Effector memory CD8-positive, alpha-beta T cell (primary cell): ENCODE measurements around the gene IRX4.

Experiments used
- ATAC-seq: fragments of 150-1000 bp; cut with Tn5 transposase; replicated peaks from 2 replicates; pipeline ENCODE4 v1.10.0; 2021; ENCODE audit warnings: mild to moderate bottlenecking, moderate library complexity
- DNase-seq, 3 experiments: peaks; one replicate each; pipeline ENCODE4 v3.0.0; 2021
- H3K27ac Mint-ChIP-seq, 2 donors: one replicate each; pipeline ENCODE4 v1.8.0; 2022; ENCODE audit warnings: mild to moderate bottlenecking in 2 of 2, mixed read lengths in 2 of 2, moderate library complexity in 2 of 2
- H3K27me3 Mint-ChIP-seq, 2 donors: one replicate each; pipeline ENCODE4 v1.8.0; 2022; ENCODE audit warnings: mixed read lengths in 2 of 2
- H3K36me3 Mint-ChIP-seq: one replicate; pipeline ENCODE4 v1.8.0; 2022; ENCODE audit warnings: mild to moderate bottlenecking, moderate library complexity, mixed read lengths; ENCODE audit not compliant: insufficient read depth
- H3K4me1 Mint-ChIP-seq, 2 donors: one replicate each; pipeline ENCODE4 v1.8.0; 2022; ENCODE audit warnings: low read depth in 2 of 2, mixed read lengths in 2 of 2
- H3K4me3 Mint-ChIP-seq, 2 donors: one replicate each; pipeline ENCODE4 v1.8.0; 2022; ENCODE audit warnings: mild to moderate bottlenecking in 2 of 2, mixed read lengths in 2 of 2, moderate library complexity in 2 of 2
- H3K9me3 Mint-ChIP-seq, 2 donors: one replicate each; pipeline ENCODE4 v1.8.0; 2022; ENCODE audit warnings: mixed read lengths in 2 of 2

Gene IRX4

DNA sequence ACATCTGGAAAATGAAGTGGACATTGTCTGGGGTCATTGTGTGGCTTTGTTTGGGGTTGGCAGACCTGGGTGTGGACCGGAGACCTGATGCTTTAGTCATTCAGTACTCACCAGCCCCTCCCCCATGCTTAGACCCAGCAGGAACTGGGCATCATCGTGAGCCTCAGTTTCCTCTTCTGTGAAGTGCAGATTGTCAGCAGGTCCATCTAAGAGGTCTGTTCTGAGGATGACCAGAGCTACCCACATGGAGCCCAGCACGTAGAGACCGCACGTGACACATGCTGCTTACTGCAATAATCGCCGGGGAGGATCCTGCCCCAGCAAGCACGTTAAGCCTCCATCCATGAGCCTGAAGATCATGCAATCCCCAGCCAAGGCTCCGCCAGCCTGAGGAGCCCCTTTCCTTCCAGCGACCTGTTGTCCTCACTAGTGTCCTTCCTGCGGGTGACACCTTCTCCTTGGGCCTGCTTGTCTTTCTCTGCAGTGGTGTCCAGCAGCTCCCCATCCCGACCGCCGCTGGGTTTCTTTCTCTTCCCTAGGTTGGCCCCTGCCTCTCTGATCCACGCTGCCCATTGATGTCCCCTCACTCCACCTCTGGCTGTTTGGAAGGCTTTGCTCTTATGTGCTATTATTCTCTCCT, 26.7 kb upstream of the IRX4 start:
- Mint-ChIP-seq H3K9me3 (no peaks in the 10 kb centered on the region), H3K27me3 (peaks cover 18 to 43% of the 10 kb centered on the region in 2 donors)
- no peak for ATAC-seq

DNA sequence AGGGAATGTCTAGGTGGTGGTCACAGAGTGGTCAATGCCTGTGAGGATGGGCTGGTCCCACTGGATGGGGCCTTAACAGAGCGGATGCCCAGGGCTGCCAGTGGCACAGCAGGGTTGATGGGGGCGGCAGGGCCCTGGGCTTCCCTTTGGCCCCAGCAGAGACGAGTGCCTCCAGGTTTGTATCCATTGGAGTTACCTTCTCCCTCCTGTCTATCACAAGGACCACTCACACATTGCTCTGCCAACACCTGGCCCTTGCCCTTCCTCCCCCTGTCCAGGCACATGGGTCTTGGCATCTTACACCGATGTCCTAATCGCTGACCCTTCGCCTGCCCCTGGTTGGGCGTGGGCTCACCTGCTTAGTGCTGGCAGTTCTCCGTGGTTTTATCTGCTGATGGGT, 26.2 kb upstream of the IRX4 start:
- DNase-seq (no peak), ATAC-seq (no peak)
- peaks cover 22 to 45% of the 10 kb centered on the region in 2 donors for H3K27me3 Mint-ChIP-seq
- no peaks in the 10 kb centered on the region for H3K9me3 Mint-ChIP-seq
- no peak overlapping the region for H3K4me3 Mint-ChIP-seq
- no peak overlapping the region for H3K27ac Mint-ChIP-seq
- no peaks in the 10 kb centered on the region for H3K4me1 Mint-ChIP-seq
- H3K36me3 Mint-ChIP-seq: no peaks in the 10 kb centered on the region

More for the DNA sequence above, 26.7 kb upstream of the IRX4 start:
- H3K36me3 Mint-ChIP-seq: no peaks in the 10 kb centered on the region
- no peak overlapping the region for H3K27ac Mint-ChIP-seq
- no peaks in the 10 kb centered on the region for H3K4me1 Mint-ChIP-seq
- no peak overlapping the region for H3K4me3 Mint-ChIP-seq
- DNase-seq: no peak

DNA sequence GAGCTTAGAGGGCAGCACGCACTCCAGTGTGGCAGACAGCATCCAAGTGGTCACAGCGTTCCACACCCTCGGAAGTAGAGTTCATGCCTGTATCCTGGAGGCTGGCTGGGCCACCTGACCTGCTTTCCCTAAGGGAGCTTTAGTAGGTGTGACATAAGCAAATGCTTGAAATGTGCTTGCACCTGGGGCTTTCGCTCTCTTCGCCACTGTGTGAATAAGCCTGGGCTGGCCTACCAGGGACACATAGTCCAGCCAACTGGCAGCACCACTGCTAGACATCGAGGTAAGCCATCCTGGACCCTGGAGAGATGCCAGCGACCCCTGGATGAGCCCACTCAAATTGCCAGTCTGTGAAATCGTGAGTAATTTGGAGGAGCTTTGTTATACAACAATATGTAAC, 24.9 kb upstream of the IRX4 start:
- Mint-ChIP-seq H3K27me3 (peaks cover 25 to 47% of the 10 kb centered on the region in 2 donors), H3K36me3 (no peaks in the 10 kb centered on the region), H3K4me3 (no peak overlapping the region), H3K9me3 (no peaks in the 10 kb centered on the region), H3K4me1 (no peaks in the 10 kb centered on the region), H3K27ac (no peak overlapping the region)
- DNase-seq: no peak
- ATAC-seq: no peak

DNA sequence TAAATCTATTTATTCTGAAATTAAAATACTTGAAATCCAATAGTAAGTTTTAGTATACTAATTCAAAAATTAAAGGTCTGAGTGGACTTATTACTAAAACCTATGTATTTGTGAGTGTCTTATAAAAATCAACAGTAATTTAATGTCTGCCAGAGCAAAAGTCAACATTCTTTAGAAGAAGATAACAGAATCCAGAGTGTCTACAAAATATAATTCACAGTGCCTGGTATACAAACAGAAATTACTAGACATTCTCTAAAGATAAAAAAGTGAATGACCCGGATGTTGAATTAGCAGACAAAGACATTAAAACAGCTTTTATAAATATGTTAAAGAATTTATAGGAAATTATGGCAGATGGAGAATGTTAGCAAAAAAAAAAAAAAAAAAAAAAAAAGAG, 22.4 kb upstream of the IRX4 start:
- Mint-ChIP-seq H3K27ac (no peak overlapping the region), H3K4me3 (no peak overlapping the region), H3K9me3 (no peaks in the 10 kb centered on the region), H3K27me3 (peaks cover 40 to 57% of the 10 kb centered on the region in 2 donors), H3K36me3 (no peaks in the 10 kb centered on the region), H3K4me1 (no peaks in the 10 kb centered on the region)
- DNase-seq: no peak
- no peak for ATAC-seq

DNA sequence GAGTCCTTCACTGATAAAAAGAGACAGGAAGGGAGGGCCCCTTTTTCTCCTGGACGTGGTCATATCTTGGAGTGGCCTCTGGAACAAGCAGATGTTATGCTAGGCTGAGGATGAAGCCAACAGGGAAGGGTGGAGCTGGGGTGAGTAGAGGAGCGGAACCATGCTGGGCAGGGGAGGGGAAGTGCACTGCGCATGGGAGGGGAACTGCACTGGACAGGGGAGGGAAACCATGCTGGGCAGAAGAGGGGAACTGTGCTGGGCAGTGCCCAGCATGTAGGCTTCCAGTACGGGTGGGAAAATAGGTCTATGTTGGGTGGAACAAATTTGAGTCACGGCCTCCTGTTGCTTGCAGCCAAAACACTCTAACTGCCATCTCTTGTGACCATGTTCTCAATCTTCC, 19.3 kb upstream of the IRX4 start:
- Mint-ChIP-seq H3K4me1 (no peaks in the 10 kb centered on the region), H3K9me3 (no peaks in the 10 kb centered on the region), H3K27me3 (peaks cover 44 to 75% of the 10 kb centered on the region in 2 donors), H3K36me3 (no peaks in the 10 kb centered on the region), H3K4me3 (no peak overlapping the region), H3K27ac (no peak overlapping the region)
- ATAC-seq (no peak), DNase-seq (no peak)

DNA sequence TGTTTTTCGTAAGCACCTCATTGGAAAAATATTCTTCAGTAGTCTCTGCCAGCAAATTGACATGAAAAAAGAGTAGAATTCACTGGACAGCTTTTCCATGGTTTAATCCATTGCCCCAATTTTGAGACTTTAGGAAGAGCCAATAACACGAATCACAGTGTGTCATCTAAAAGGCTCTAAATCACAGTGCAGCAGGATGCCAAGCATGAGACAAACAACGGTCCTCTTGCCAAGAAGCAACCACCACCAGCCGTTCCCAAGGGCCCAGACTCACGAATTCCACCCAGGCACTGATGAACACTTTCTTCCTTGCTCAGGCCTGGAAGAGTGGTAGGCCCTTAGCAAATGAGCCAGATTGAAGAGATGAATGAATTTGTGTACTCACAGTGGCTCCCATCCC, 18.3 kb upstream of the IRX4 start:
- H3K27ac Mint-ChIP-seq: no peak overlapping the region
- ATAC-seq (no peak), DNase-seq (no peak)
- H3K27me3 Mint-ChIP-seq: peaks cover 50 to 80% of the 10 kb centered on the region in 2 donors
- no peak overlapping the region for H3K4me3 Mint-ChIP-seq
- peaks cover 0 to 2% of the 10 kb centered on the region in 2 donors for H3K4me1 Mint-ChIP-seq
- no peaks in the 10 kb centered on the region for H3K36me3 Mint-ChIP-seq
- H3K9me3 Mint-ChIP-seq: no peaks in the 10 kb centered on the region

DNA sequence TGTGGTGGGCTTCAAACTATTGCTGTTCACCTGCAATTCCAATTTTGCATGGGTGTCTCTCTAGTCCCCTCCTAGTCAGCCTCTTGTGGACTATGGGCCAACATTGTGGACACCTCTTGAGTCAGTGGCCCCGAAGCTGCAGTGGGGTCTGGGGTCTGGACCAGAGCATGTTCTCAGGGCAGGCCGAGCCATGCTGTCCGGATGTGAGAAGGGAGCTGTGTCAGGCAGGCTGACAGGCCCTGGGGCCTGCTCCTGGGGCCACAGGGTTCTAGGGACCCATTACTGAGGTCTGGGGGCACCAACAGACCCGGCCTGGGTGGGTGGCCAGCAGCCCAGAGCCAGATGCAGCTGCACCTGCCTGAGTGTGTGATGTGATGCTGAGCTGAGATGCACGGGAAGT, 16.5 kb upstream of the IRX4 start:
- no peak overlapping the region for H3K4me3 Mint-ChIP-seq
- peaks cover 0 to 2% of the 10 kb centered on the region in 2 donors for H3K4me1 Mint-ChIP-seq
- H3K9me3 Mint-ChIP-seq: no peaks in the 10 kb centered on the region
- ATAC-seq: no peak
- peaks cover 50 to 82% of the 10 kb centered on the region in 2 donors for H3K27me3 Mint-ChIP-seq
- DNase-seq: no peak
- no peaks in the 10 kb centered on the region for H3K36me3 Mint-ChIP-seq
- no peak overlapping the region for H3K27ac Mint-ChIP-seq

DNA sequence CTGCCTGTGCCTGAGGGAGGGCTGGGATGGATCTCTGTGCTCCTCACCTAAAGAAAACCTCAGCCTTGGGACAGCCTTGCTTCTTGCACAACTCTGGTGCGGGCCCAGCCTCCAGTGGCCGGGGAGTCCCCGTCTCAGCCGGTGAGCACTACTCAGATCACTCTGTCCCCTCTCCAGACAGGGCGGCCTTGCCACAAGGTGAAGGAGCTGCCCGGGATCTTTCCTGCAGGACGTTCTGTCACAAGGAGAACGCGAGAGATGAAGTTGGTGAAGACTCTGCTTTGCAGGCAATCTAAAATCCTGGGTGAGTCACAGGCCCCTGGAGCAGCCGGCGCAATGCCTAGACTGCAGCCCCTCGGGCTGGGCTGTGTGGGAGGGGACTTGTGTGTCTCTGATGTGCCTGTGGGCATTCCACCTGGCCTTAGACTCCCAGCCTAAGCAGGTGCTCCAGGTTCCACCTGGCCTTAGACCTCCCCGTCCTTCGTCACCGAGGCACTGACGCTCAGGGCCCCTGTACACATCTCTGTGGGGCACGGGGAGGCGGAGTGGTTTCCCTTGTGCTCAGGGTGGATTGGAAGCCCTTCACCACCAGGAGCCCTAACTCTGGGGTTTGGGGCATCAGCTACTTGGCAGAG, 15.2 kb upstream of the IRX4 start:
- no peak overlapping the region for H3K4me3 Mint-ChIP-seq
- no peaks in the 10 kb centered on the region for H3K9me3 Mint-ChIP-seq
- no peaks in the 10 kb centered on the region for H3K36me3 Mint-ChIP-seq
- DNase-seq (no peak), ATAC-seq (no peak)
- H3K4me1 Mint-ChIP-seq: peaks cover 0 to 2% of the 10 kb centered on the region in 2 donors
- peaks cover 49 to 83% of the 10 kb centered on the region in 2 donors for H3K27me3 Mint-ChIP-seq
- no peak overlapping the region for H3K27ac Mint-ChIP-seq

DNA sequence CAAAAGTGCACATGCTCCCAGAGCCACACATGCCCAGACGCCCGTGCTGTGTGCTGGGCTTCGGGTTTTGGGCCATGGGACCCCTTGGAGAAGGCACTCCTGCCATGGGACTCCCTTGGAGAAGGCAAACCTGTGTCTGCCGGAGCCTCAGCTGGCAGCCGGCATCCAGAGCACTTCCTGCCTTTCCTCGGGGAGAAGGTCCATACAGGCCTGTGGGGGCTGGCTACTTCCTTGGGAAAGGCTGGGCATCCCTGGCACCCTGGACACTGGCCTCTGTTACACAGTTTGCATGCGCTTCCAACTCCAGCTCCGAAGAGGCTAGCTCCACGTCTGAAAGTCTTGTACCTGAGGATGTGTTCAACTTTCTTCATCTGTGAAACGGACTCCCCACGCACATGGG, 14.7 kb upstream of the IRX4 start:
- Mint-ChIP-seq H3K27me3 (peaks cover 50 to 88% of the 10 kb centered on the region in 2 donors), H3K36me3 (no peaks in the 10 kb centered on the region)
- no peak for ATAC-seq

DNA sequence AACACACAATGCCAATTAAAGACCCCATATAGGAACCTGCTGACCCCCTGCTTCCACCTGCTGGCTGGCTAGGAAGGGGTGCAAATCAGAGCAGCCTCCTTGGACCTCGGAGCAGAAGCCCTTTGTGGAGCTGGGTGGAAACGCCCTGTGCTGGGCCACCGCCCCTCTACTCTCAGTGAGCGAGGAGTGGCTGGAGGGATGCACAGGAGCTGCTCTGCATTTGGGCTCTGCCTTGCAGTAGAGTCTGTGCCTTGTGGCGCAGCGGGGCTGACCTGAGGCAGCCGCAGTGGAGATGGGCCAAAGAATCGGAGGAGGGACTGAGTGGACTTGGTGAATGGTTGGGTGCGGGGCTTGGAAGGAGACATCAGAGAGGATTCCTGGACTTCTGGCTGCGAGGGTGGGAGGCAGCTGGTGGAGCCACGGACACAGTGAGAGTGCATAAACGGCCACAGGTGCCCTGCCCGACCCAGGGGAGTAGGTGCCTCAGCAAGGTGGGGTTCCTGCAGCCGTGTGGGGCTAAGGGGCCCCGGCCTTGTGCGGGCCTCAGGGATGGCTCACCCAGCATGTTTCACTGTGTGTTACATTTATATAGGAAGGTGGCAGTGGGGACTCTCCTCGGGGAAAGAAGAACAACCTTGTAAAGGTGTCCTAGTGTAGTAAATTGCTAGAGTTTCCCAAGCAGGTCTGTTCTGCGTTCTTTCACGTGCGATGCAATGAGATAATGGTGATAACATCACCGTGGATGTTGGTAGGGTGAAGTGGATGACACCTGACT, 14.1 kb upstream of the IRX4 start:
- Mint-ChIP-seq H3K27me3 (peaks cover 46 to 88% of the 10 kb centered on the region in 2 donors), H3K4me1 (peaks cover 0 to 2% of the 10 kb centered on the region in 2 donors), H3K4me3 (no peak overlapping the region), H3K36me3 (no peaks in the 10 kb centered on the region), H3K9me3 (no peaks in the 10 kb centered on the region), H3K27ac (no peak overlapping the region)
- DNase-seq (no peak), ATAC-seq (no peak)

More for the DNA sequence above, 14.7 kb upstream of the IRX4 start:
- no peak for DNase-seq
- H3K4me1 Mint-ChIP-seq: peaks cover 0 to 2% of the 10 kb centered on the region in 2 donors
- no peak overlapping the region for H3K4me3 Mint-ChIP-seq
- no peaks in the 10 kb centered on the region for H3K9me3 Mint-ChIP-seq
- H3K27ac Mint-ChIP-seq: no peak overlapping the region

DNA sequence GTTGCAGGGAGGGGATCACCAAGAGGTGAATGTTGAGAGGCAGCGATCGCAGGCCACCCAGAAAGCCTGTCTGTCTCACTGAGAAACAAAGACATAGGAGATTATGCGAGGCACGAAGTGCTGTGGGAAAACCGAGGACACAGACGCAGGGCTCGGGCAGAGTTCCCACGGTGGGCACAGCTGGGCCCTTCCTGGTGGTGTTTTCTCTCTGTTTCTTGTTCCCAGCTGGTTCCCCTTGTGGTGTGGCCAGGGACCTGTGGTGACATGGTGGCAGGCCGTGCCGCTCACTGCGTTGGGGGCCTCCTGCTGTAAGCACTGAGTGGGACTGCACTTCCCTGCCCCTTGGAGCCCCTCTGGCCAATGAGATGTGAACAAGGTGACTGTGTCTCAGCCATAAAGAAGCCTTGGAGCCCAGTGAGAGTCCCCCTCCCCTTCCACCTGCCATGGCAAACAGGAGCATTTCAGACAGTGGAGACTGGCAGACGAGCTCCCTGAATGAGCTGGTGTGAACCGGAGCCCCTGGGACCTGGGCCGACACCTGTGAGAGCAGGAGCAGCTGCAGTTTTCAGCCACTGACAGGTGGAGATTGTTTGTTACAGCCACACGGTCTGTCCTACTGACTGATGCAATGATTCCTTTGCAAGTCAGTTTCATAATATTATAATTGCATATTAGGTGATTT, 13.2 kb upstream of the IRX4 start:
- H3K9me3 Mint-ChIP-seq: no peaks in the 10 kb centered on the region
- no peaks in the 10 kb centered on the region for H3K36me3 Mint-ChIP-seq
- no peak overlapping the region for H3K4me3 Mint-ChIP-seq
- ATAC-seq (no peak), DNase-seq (no peak)
- no peak overlapping the region for H3K27ac Mint-ChIP-seq
- peaks cover 0 to 2% of the 10 kb centered on the region in 2 donors for H3K4me1 Mint-ChIP-seq
- peaks cover 37 to 87% of the 10 kb centered on the region in 2 donors for H3K27me3 Mint-ChIP-seq

DNA sequence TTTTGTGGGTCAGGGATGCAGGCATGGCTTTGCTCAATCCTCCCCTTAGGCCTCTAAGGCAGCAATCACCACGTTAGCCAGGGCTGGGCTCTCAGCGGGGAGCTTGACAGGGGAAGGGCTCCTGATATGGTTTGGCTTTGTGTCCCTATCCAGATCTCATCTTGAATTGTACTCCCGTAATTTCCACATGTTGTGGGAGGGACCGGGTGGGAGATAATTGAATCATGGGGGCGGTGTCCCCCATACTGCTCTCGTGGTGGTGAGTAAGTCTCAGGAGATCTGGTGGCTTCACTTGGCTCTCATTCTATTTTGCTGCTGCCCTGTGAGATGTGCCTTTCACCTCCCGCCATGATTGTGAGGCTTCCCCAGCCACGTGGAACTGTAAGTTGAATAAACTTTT, 11.5 kb upstream of the IRX4 start:
- no peak for ATAC-seq
- H3K36me3 Mint-ChIP-seq: peaks cover 3% of the 10 kb centered on the region
- H3K27ac Mint-ChIP-seq: no peak overlapping the region
- no peaks in the 10 kb centered on the region for H3K9me3 Mint-ChIP-seq
- no peak overlapping the region for H3K4me3 Mint-ChIP-seq
- peaks cover 42 to 90% of the 10 kb centered on the region in 2 donors for H3K27me3 Mint-ChIP-seq
- H3K4me1 Mint-ChIP-seq: peaks cover 0 to 2% of the 10 kb centered on the region in 2 donors
- no peak for DNase-seq

DNA sequence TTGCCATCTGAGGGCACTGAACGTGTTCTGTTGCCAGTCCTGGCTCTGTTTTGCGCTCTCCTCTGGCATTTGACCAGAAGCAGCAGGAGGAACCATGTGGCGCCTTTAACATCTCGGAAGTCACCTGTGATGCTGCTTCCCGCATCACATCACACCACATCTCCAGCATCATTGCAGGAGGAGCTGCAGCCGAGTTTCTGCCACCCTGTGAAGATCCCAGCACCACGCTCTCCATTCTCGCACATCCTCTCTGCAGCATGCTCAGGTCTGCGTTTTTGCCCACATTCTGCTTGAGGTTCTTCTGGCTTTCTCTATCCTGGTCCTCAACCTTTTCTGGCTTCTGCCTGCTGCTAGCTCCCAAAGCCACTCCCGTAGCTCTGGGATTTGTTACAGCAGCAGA, 11.0 kb upstream of the IRX4 start:
- Mint-ChIP-seq H3K27ac (no peak overlapping the region), H3K36me3 (peaks cover 3% of the 10 kb centered on the region), H3K9me3 (no peaks in the 10 kb centered on the region), H3K27me3 (peaks cover 41 to 90% of the 10 kb centered on the region in 2 donors), H3K4me1 (peaks cover 0 to 2% of the 10 kb centered on the region in 2 donors), H3K4me3 (no peak overlapping the region)
- ATAC-seq: no peak
- no peak for DNase-seq
